ENCODE data around the gene FXYD6.

- TF ChIP-seq, protein P1, sequence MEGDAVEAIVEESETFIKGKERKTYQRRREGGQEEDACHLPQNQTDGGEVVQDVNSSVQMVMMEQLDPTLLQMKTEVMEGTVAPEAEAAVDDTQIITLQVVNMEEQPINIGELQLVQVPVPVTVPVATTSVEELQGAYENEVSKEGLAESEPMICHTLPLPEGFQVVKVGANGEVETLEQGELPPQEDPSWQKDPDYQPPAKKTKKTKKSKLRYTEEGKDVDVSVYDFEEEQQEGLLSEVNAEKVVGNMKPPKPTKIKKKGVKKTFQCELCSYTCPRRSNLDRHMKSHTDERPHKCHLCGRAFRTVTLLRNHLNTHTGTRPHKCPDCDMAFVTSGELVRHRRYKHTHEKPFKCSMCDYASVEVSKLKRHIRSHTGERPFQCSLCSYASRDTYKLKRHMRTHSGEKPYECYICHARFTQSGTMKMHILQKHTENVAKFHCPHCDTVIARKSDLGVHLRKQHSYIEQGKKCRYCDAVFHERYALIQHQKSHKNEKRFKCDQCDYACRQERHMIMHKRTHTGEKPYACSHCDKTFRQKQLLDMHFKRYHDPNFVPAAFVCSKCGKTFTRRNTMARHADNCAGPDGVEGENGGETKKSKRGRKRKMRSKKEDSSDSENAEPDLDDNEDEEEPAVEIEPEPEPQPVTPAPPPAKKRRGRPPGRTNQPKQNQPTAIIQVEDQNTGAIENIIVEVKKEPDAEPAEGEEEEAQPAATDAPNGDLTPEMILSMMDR (conservative IDR thresholded peaks at IDR 0.05; ENCODE audit: low read depth, low read length) = no peak
- no peak for TF ChIP-seq EZH2 (IDR thresholded peaks at IDR 0.05; ENCODE audit: borderline replicate concordance, low read depth, low read length, poor library complexity, severe bottlenecking)
These were observed 39.3 kb upstream of the FXYD6 start for GRCh38 chr11:117915672-117916235.

Data from A673 (cell line).